ENCODE data around the gene OR2V1. TPM values are rescaled to one million over a fixed set of nuclear protein-coding genes. Genes with fewer than 3 reads are reported as not detected.
A peak's percentile ranks its signal among the peaks of the same experiment; 100 is the strongest.
"Not testable (repeated sequence)": the region's sequence is repeated elsewhere in the genome, so short reads cannot be mapped to it uniquely, and the experiment has no call there.

The OR2V1 gene
- total and polyA plus RNA-seq, 2 experiments from 2014 or later = not detected

DNA sequence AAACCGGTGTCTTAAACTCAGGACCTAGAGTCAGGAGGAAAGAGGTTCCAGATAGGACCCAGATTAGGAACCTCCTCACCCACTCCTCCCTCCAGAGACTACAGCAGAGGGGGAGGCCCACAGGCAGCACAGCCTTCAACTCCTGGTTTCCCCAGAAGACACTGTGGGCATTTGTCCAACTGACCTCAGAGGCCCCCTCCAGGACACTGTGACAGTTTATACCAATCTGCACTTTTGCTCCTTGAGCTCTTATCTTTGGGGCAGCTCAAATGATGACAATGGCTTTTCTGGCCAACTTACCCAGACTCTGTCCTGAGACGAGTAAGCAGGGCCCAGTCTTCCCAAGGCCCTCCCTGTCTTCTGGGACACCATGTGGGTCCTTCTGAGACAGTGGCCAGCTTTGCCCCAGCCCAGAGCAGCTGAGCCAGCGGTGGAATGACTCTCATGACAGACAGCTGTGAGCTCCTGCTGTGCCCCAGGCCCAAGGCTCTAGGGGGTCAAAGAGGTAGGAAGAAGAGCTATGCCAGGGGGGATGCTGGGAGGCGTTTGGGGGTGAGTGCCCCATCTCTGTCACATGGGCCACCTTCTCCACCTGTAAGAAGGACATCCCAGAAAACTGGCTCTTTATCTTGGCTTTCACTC, 30.7 kb upstream of the OR2V1 start (continued):
- TF ChIP-seq REST (IDR thresholded peaks at IDR 0.05; ENCODE audit: unreplicated experiment) (no peak), EZH2 (IDR thresholded peaks at IDR 0.05; ENCODE audit: low read depth, unreplicated experiment) (no peak), STAT1 (IDR thresholded peaks at IDR 0.05; ENCODE audit: unreplicated experiment) (no peak)

GRCh38 chr5:181160755-181161533, 30.0 kb upstream of the OR2V1 start:
- H3K27me3 ChIP-seq (ENCODE audit: insufficient read depth) = peaks cover 14% of the 10 kb centered on the region
- Mint-ChIP-seq H3K4me3 (peak overlapping the region; percentile 68), H3K27me3 (ENCODE audit: insufficient read depth, low read depth, poor library complexity) (peaks cover 39% of the 10 kb centered on the region), H3K4me1 (peaks cover 17% of the 10 kb centered on the region), H3K27ac (peak overlapping the region; percentile 95)
- H3K27ac ChIP-seq (ENCODE audit: low read depth); H3K9me3 Mint-ChIP-seq; H3K79me2 ChIP-seq (replicated peaks; ENCODE audit: insufficient read depth); H3K36me3 ChIP-seq (ENCODE audit: insufficient read depth); H3K36me3 Mint-ChIP-seq (ENCODE audit: low read depth); H3K4me1 ChIP-seq (ENCODE audit: insufficient read depth); H4K20me1 ChIP-seq (replicated peaks; ENCODE audit: insufficient read depth); H3F3A ChIP-seq (replicated peaks; ENCODE audit: low read depth); H3K9me2 ChIP-seq (ENCODE audit: insufficient read depth): not testable (repeated sequence)
- ATAC-seq (peak; percentile 5; the same call in 2 of the 3 replicates), DNase-seq (ENCODE audit: low spot score) (peak; percentile 73)
- H3K4me2 ChIP-seq = peak overlapping the region; percentile 71
- peak overlapping the region; percentile 44; the same call in 1 of the 2 replicates for H3K4me3 ChIP-seq
- peak overlapping the region; percentile 84 for H2AFZ ChIP-seq
- TF ChIP-seq POLR2AphosphoS5 (IDR thresholded peaks at IDR 0.05; ENCODE audit: low read depth) (0 out of 2 replicates have a peak, but pooled peaks have one; percentile 41), CREB1 (CRISPR knock-in tag; IDR thresholded peaks at IDR 0.05; ENCODE audit: low read depth) (peak; percentile 81)

DNA sequence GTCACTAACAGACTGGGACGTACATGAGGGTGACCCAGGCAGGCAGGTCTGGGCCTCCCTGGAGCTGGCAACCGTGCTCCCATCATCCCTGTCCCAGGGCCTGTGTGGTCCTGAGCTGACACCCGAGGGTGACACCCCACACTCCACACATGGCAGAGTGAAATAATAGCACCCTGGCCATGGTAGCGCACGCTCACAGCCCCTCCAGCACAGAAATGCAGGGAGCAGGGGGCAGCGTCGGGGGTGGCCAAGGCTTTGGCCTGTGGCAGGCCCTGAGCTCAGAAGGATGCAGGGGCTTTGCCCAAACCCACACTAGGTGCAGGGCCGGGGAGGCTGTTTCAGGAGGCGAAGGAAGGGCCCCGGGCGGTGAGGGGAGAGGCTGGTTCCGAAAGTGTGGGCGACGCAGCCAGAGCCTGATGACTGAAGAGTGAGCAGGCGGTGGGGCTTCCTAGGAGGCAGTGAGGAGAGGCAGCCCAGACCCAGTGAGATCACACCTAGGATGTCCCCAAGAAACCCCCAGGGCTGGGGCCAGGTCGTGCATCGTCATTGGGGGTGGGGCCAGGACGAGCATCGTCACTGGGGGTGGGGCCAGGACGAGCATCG, 29.3 kb upstream of the OR2V1 start:
- peak overlapping the region; percentile 97 for H3K27ac Mint-ChIP-seq
- Histone ChIP-seq H4K20me1 (replicated peaks; ENCODE audit: insufficient read depth) (no peaks in the 10 kb centered on the region), H3K79me2 (replicated peaks; ENCODE audit: insufficient read depth) (no peaks in the 10 kb centered on the region), H3K4me2 (peak overlapping the region; percentile 78; the same call in 1 of the 2 replicates), H3K36me3 (ENCODE audit: insufficient read depth) (no peaks in the 10 kb centered on the region), H2AFZ (peak overlapping the region; percentile 92), H3K9me2 (ENCODE audit: insufficient read depth) (no peaks in the 10 kb centered on the region; the same call in 1 of the 2 replicates), H3K4me3 (peak overlapping the region; percentile 50), H3F3A (replicated peaks; ENCODE audit: low read depth) (no peaks in the 10 kb centered on the region; the same call in 1 of the 2 replicates), H3K27me3 (ENCODE audit: insufficient read depth) (peaks cover 14% of the 10 kb centered on the region), H3K27ac (ENCODE audit: low read depth) (peak overlapping the region; percentile 90), H3K4me1 (ENCODE audit: insufficient read depth) (peaks cover 10% of the 10 kb centered on the region)
- H3K9me3 Mint-ChIP-seq = no peaks in the 10 kb centered on the region
- H3K36me3 Mint-ChIP-seq (ENCODE audit: low read depth) = no peaks in the 10 kb centered on the region
- peak overlapping the region; percentile 63; the same call in 2 of the 3 replicates for H3K4me3 Mint-ChIP-seq
- DNase-seq (ENCODE audit: low spot score) = peak; percentile 91
- peaks cover 40% of the 10 kb centered on the region for H3K27me3 Mint-ChIP-seq (ENCODE audit: insufficient read depth, low read depth, poor library complexity)
- peaks cover 17% of the 10 kb centered on the region for H3K4me1 Mint-ChIP-seq
- ATAC-seq = peak; percentile 66
- peak; percentile 77 for TF ChIP-seq CREB1 (CRISPR knock-in tag; IDR thresholded peaks at IDR 0.05; ENCODE audit: low read depth)
- no peak for TF ChIP-seq ZNF462 (CRISPR knock-in tag; IDR thresholded peaks at IDR 0.05)
- no peak for TF ChIP-seq EZH2 (IDR thresholded peaks at IDR 0.05; ENCODE audit: low read depth, unreplicated experiment)
- no peak for TF ChIP-seq STAT1 (IDR thresholded peaks at IDR 0.05; ENCODE audit: unreplicated experiment)
- peak; percentile 62 for TF ChIP-seq POLR2AphosphoS5 (IDR thresholded peaks at IDR 0.05; ENCODE audit: low read depth)
